Gastrocnemius medialis (tissue), 4 donors: ENCODE measurements around the gene LRRC51. TPM values are rescaled to one million over a fixed set of nuclear protein-coding genes. Genes with fewer than 3 reads are reported as not detected.
"Not testable (repeated sequence)": the region's sequence is repeated elsewhere in the genome, so short reads cannot be mapped to it uniquely, and the experiment has no call there.

ENCODE experiments used
- ATAC-seq, 2 donors: fragments of 150-250 bp; one replicate each; pipeline ENCODE4 v1.9.1; 2016
- DNase-seq, 2 donors: peaks; one replicate each; pipeline ENCODE4 v3.0.0-alpha.2; 2019
- H3K27ac ChIP-seq, 4 donors: fragments of 200-600 bp; sonication (generic); 1 replicate in 1 of 4; 2 replicates in 3 of 4; pipeline ENCODE4 v1.5.1; 2016 to 2018; ENCODE audit warnings: mild to moderate bottlenecking in 2 of 4, moderate library complexity in 1 of 4
- H3K27me3 ChIP-seq, 3 donors: fragments of 200-600 bp; sonication (generic) in 2 of 3; 1 replicate in 1 of 3; 2 replicates in 2 of 3; pipeline versions ENCODE4 v1.5.1 to v1.6.0; 2016 to 2019; ENCODE audit warnings: mild to moderate bottlenecking in 1 of 3, moderate library complexity in 1 of 3
- H3K36me3 ChIP-seq, 2 donors: fragments of 200-600 bp; sonication (generic) in 1 of 2; one replicate each; pipeline ENCODE4 v1.5.1; 2017 to 2018
- H3K4me1 ChIP-seq, 2 donors: fragments of 200-600 bp; sonication (generic) in 1 of 2; one replicate each; pipeline ENCODE4 v1.5.1; 2016 to 2017; ENCODE audit warnings: mild to moderate bottlenecking in 2 of 2
- H3K4me3 ChIP-seq, 4 donors: fragments of 200-600 bp; sonication (generic) in 3 of 4; 1 replicate in 1 of 4; 2 replicates in 3 of 4; pipeline ENCODE4 v1.5.1; 2016 to 2019; ENCODE audit warnings: mild to moderate bottlenecking in 2 of 4
- H3K9me3 ChIP-seq, 3 donors: fragments of 200-600 bp; sonication (generic) in 2 of 3; 1 replicate in 1 of 3; 2 replicates in 2 of 3; pipeline ENCODE4 v1.5.1; 2016 to 2019
- POLR2A ChIP-seq, 2 donors: fragments of 450-650 bp; IDR thresholded peaks; one replicate each; pipeline ENCODE4 v1.6.1; 2017; ENCODE audit warnings: antibody characterized with exemption in 2 of 2, mild to moderate bottlenecking in 2 of 2, moderate library complexity in 2 of 2
- in situ Hi-C, 4 donors: fragments of 200-750 bp; cut with MboI; loops; one replicate each; pipeline versions ENCODE4 v1.15.0 to v1.8.0; 2017; ENCODE audit warnings: low sequenced_read_pairs in 4 of 4
- intact Hi-C: fragments of 100-400 bp; cut with DNase I; formaldehyde crosslinking; loops from one replicate; pipeline ENCODE4 v1.15.1; 2023; ENCODE audit warnings: low total_unique reads
- total RNA-seq, 4 donors: library from RNA; depleted of rRNA; stranded (reverse); fragments of >200 nt; gene quantifications; one replicate each; pipeline versions ENCODE4 v1.1.0 to v1.2.3, GENCODE V29; 2016
- TF ChIP-seq, protein P1 (sequence below), 5 experiments: fragments of 450-650 bp in 3 of 5; fragments of 200-600 bp in 2 of 5; sonication (generic) in 2 of 5; IDR thresholded peaks in 4 of 5; conservative IDR thresholded peaks in 1 of 5; 1 replicate in 4 of 5; 2 replicates in 1 of 5; pipeline ENCODE4 v1.5.1; 2016 to 2019; ENCODE audit warnings: antibody characterized with exemption in 5 of 5, mild to moderate bottlenecking in 3 of 5, moderate library complexity in 3 of 5

The LRRC51 gene
- total RNA-seq, 4 donors from 2014 or later = 3.6 to 9.5 (median 5.3) TPM

GRCh38 chr11:72132646-72133045 lies 52.0 kb downstream of the LRRC51 start:
- no peak overlapping the region for H3K27ac ChIP-seq
- H3K4me3 ChIP-seq = no peak overlapping the region
- H3K27me3 ChIP-seq = no peaks in the 10 kb centered on the region
- intact Hi-C loops = no loop called here
- ATAC-seq (no peak), DNase-seq (no peak)
- H3K4me1 ChIP-seq = no peaks in the 10 kb centered on the region
- no peaks in the 10 kb centered on the region for H3K36me3 ChIP-seq
- TF ChIP-seq, protein P1, sequence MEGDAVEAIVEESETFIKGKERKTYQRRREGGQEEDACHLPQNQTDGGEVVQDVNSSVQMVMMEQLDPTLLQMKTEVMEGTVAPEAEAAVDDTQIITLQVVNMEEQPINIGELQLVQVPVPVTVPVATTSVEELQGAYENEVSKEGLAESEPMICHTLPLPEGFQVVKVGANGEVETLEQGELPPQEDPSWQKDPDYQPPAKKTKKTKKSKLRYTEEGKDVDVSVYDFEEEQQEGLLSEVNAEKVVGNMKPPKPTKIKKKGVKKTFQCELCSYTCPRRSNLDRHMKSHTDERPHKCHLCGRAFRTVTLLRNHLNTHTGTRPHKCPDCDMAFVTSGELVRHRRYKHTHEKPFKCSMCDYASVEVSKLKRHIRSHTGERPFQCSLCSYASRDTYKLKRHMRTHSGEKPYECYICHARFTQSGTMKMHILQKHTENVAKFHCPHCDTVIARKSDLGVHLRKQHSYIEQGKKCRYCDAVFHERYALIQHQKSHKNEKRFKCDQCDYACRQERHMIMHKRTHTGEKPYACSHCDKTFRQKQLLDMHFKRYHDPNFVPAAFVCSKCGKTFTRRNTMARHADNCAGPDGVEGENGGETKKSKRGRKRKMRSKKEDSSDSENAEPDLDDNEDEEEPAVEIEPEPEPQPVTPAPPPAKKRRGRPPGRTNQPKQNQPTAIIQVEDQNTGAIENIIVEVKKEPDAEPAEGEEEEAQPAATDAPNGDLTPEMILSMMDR (IDR thresholded peaks at IDR 0.05 in 4 of 5, conservative IDR thresholded peaks at IDR 0.05 in 1 of 5) = no peak
- TF ChIP-seq POLR2A (IDR thresholded peaks at IDR 0.05) = no peak
- H3K9me3 ChIP-seq = no peaks in the 10 kb centered on the region
- in situ Hi-C loops = no loop called here

- H3K9me3 ChIP-seq = not testable (repeated sequence)
Observed at GRCh38 chr11:72135473-72135872, 54.8 kb downstream of the LRRC51 start, which contains the start of gene FOLR3. TSS of gene FOLR3 (plus strand) at chr11:72135725. CDS start at chr11:72135953, 228 bp downstream.

GRCh38 chr11:72135891-72136683 lies 55.4 kb downstream of the LRRC51 start:
- no peaks in the 10 kb centered on the region for H3K27me3 ChIP-seq
- no peak overlapping the region for H3K27ac ChIP-seq
- no peak for DNase-seq
- no peak overlapping the region for H3K4me3 ChIP-seq
- ATAC-seq = no peak
- no peaks in the 10 kb centered on the region for H3K36me3 ChIP-seq
- H3K4me1 ChIP-seq = no peaks in the 10 kb centered on the region
- TF ChIP-seq, protein P1 (IDR thresholded peaks at IDR 0.05 in 4 of 5, conservative IDR thresholded peaks at IDR 0.05 in 1 of 5) = no peak
- no peak for TF ChIP-seq POLR2A (IDR thresholded peaks at IDR 0.05)
- H3K9me3 ChIP-seq = no peaks in the 10 kb centered on the region
- intact Hi-C loops = no loop called here
- in situ Hi-C loops = no loop called here

More at GRCh38 chr11:72135473-72135872, 54.8 kb downstream of the LRRC51 start, which contains the start of gene FOLR3:
- DNase-seq, H3K4me3 ChIP-seq, H3K36me3 ChIP-seq, H3K4me1 ChIP-seq, H3K27me3 ChIP-seq, H3K27ac ChIP-seq, ATAC-seq, in situ Hi-C loops, intact Hi-C loops: not testable (repeated sequence)

DNA sequence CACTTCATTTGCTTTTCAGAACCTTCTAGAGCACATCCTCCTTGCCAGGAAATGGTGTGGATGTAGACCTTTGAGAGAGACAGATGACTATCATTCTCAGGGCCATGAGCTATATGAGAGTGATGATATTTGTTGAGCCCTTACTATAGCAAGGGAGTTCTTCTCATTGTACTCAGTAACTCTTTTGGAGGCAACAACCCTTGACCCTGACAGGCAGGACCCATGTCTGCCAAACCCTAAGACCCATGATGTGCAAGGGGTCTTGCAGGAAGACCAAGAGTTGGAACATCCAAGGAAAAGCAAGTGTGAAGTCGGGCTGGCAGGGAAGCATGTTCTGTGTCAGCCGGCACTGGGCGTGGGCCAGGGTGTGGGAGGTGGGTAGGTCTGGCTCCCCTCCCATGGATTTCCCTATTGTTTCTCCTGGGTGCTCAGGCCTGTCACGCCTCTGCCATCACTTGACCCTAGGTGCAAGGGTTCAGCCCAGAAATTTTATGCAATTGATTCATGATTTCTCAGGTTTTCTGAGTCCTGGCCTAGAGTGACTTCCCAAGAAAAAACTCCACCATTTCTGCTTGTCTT lies 56.1 kb downstream of the LRRC51 start:
- TF ChIP-seq POLR2A (IDR thresholded peaks at IDR 0.05) = no peak
- TF ChIP-seq, protein P1 (IDR thresholded peaks at IDR 0.05 in 4 of 5, conservative IDR thresholded peaks at IDR 0.05 in 1 of 5) = no peak
- in situ Hi-C loops = no loop called here
- DNase-seq = no peak
- intact Hi-C loops = no loop called here
- H3K27ac ChIP-seq = no peak overlapping the region
- no peaks in the 10 kb centered on the region for H3K4me1 ChIP-seq
- no peak for ATAC-seq
- no peaks in the 10 kb centered on the region for H3K36me3 ChIP-seq
- no peaks in the 10 kb centered on the region for H3K9me3 ChIP-seq
- H3K27me3 ChIP-seq = no peaks in the 10 kb centered on the region
- H3K4me3 ChIP-seq = no peak overlapping the region

GRCh38 chr11:72138821-72139390 lies 58.3 kb downstream of the LRRC51 start:
- TF ChIP-seq POLR2A (IDR thresholded peaks at IDR 0.05) = no peak
- TF ChIP-seq, protein P1 (IDR thresholded peaks at IDR 0.05 in 4 of 5, conservative IDR thresholded peaks at IDR 0.05 in 1 of 5) = no peak
- in situ Hi-C loops = no loop called here
- Histone ChIP-seq H3K27me3 (no peaks in the 10 kb centered on the region), H3K4me1 (no peaks in the 10 kb centered on the region), H3K9me3 (no peaks in the 10 kb centered on the region), H3K4me3 (no peak overlapping the region), H3K27ac (no peak overlapping the region), H3K36me3 (no peaks in the 10 kb centered on the region)
- intact Hi-C loops = no loop called here
- ATAC-seq (no peak), DNase-seq (no peak)
